ENCODE data around the gene SLC27A1.
"Not testable (repeated sequence)": the region's sequence is repeated elsewhere in the genome, so short reads cannot be mapped to it uniquely, and the experiment has no call there.

SLC27A1 gene

GRCh38 chr19:17515408-17516149 lies 45.3 kb downstream of the SLC27A1 start:
- peaks cover 4 to 10% of the 10 kb centered on the region in 2 donors for H3K9me3 ChIP-seq (ENCODE audit: control insufficient read depth in 2 of 2, low read length in 2 of 2)
- peaks cover 14% of the 10 kb centered on the region for H3K4me1 ChIP-seq (ENCODE audit: control insufficient read depth, insufficient read depth, low read length)
- no peak overlapping the region for H3K27ac ChIP-seq (ENCODE audit: low read length)
- peaks cover 10 to 12% of the 10 kb centered on the region in 2 donors for H3K36me3 ChIP-seq (ENCODE audit: control insufficient read depth in 2 of 2, insufficient read depth in 2 of 2, low read length in 2 of 2)
- H3K27me3 ChIP-seq (ENCODE audit: control insufficient read depth in 1 of 2, insufficient read depth in 2 of 2, low read length in 2 of 2): no peaks in the 10 kb centered on the region
- no peak overlapping the region for H3K4me3 ChIP-seq (ENCODE audit: low read length in 2 of 2)
- no peak overlapping the region for H3K9ac ChIP-seq (ENCODE audit: low read length in 2 of 2)

GRCh38 chr19:17517898-17518297 lies 47.6 kb downstream of the SLC27A1 start:
- Histone ChIP-seq H3K9me3 (ENCODE audit: control insufficient read depth in 2 of 2, low read length in 2 of 2) (peaks cover 4 to 10% of the 10 kb centered on the region in 2 donors), H3K27me3 (ENCODE audit: control insufficient read depth in 1 of 2, insufficient read depth in 2 of 2, low read length in 2 of 2) (no peaks in the 10 kb centered on the region), H3K9ac (ENCODE audit: low read length in 2 of 2) (no peak overlapping the region), H3K4me1 (ENCODE audit: control insufficient read depth, insufficient read depth, low read length) (peaks cover under 1% of the 10 kb centered on the region), H3K4me3 (ENCODE audit: low read length in 2 of 2) (no peak overlapping the region), H3K27ac (ENCODE audit: low read length) (no peak overlapping the region), H3K36me3 (ENCODE audit: control insufficient read depth in 2 of 2, insufficient read depth in 2 of 2, low read length in 2 of 2) (peaks cover 12 to 13% of the 10 kb centered on the region in 2 donors)

GRCh38 chr19:17518654-17519053 lies 48.3 kb downstream of the SLC27A1 start:
- H3K4me1 ChIP-seq (ENCODE audit: control insufficient read depth, insufficient read depth, low read length); H3K27ac ChIP-seq (ENCODE audit: low read length); H3K9ac ChIP-seq (ENCODE audit: low read length in 2 of 2); H3K27me3 ChIP-seq (ENCODE audit: control insufficient read depth in 1 of 2, insufficient read depth in 2 of 2, low read length in 2 of 2); H3K4me3 ChIP-seq (ENCODE audit: low read length in 2 of 2): not testable (repeated sequence)
- Histone ChIP-seq H3K9me3 (ENCODE audit: control insufficient read depth in 2 of 2, low read length in 2 of 2) (peaks cover 4 to 10% of the 10 kb centered on the region in 2 donors), H3K36me3 (ENCODE audit: control insufficient read depth in 2 of 2, insufficient read depth in 2 of 2, low read length in 2 of 2) (peaks cover 12 to 13% of the 10 kb centered on the region in 2 donors)

- H3K4me1 ChIP-seq (ENCODE audit: control insufficient read depth, insufficient read depth, low read length): peaks cover 3% of the 10 kb centered on the region
- H3K9ac ChIP-seq (ENCODE audit: low read length in 2 of 2): no peak overlapping the region
- no peak overlapping the region for H3K4me3 ChIP-seq (ENCODE audit: low read length in 2 of 2)
- H3K9me3 ChIP-seq (ENCODE audit: control insufficient read depth in 2 of 2, low read length in 2 of 2): peaks cover 4 to 13% of the 10 kb centered on the region in 2 donors
- peaks cover under 1 to 4% of the 10 kb centered on the region in 2 donors for H3K27me3 ChIP-seq (ENCODE audit: control insufficient read depth in 1 of 2, insufficient read depth in 2 of 2, low read length in 2 of 2)
- peaks cover 12 to 13% of the 10 kb centered on the region in 2 donors for H3K36me3 ChIP-seq (ENCODE audit: control insufficient read depth in 2 of 2, insufficient read depth in 2 of 2, low read length in 2 of 2)
- no peak overlapping the region for H3K27ac ChIP-seq (ENCODE audit: low read length)
These were observed 49.6 kb downstream of the SLC27A1 start for GRCh38 chr19:17519967-17520366.

- peaks cover 4 to 13% of the 10 kb centered on the region in 2 donors for H3K9me3 ChIP-seq (ENCODE audit: control insufficient read depth in 2 of 2, low read length in 2 of 2)
- H3K27ac ChIP-seq (ENCODE audit: low read length): no peak overlapping the region
- peaks cover 3 to 7% of the 10 kb centered on the region in 2 donors for H3K27me3 ChIP-seq (ENCODE audit: control insufficient read depth in 1 of 2, insufficient read depth in 2 of 2, low read length in 2 of 2)
- no peak overlapping the region for H3K4me3 ChIP-seq (ENCODE audit: low read length in 2 of 2)
- H3K9ac ChIP-seq (ENCODE audit: low read length in 2 of 2): no peak overlapping the region
- peaks cover 3% of the 10 kb centered on the region for H3K4me1 ChIP-seq (ENCODE audit: control insufficient read depth, insufficient read depth, low read length)
- H3K36me3 ChIP-seq (ENCODE audit: control insufficient read depth in 2 of 2, insufficient read depth in 2 of 2, low read length in 2 of 2): peaks cover 12 to 13% of the 10 kb centered on the region in 2 donors
These were observed 50.5 kb downstream of the SLC27A1 start for GRCh38 chr19:17520865-17521264.

GRCh38 chr19:17522988-17523872 lies 52.9 kb downstream of the SLC27A1 start:
- H3K27ac ChIP-seq (ENCODE audit: low read length): no peak overlapping the region
- H3K9me3 ChIP-seq (ENCODE audit: control insufficient read depth in 2 of 2, low read length in 2 of 2): peaks cover 0 to 3% of the 10 kb centered on the region in 2 donors
- H3K9ac ChIP-seq (ENCODE audit: low read length in 2 of 2): no peak overlapping the region
- peaks cover 3% of the 10 kb centered on the region for H3K4me1 ChIP-seq (ENCODE audit: control insufficient read depth, insufficient read depth, low read length)
- H3K4me3 ChIP-seq (ENCODE audit: low read length in 2 of 2): no peak overlapping the region
- H3K27me3 ChIP-seq (ENCODE audit: control insufficient read depth in 1 of 2, insufficient read depth in 2 of 2, low read length in 2 of 2): peaks cover 7 to 8% of the 10 kb centered on the region in 2 donors
- H3K36me3 ChIP-seq (ENCODE audit: control insufficient read depth in 2 of 2, insufficient read depth in 2 of 2, low read length in 2 of 2): peaks cover 3 to 4% of the 10 kb centered on the region in 2 donors

- no peak overlapping the region for H3K27ac ChIP-seq (ENCODE audit: low read length)
- no peak overlapping the region for H3K4me3 ChIP-seq (ENCODE audit: low read length in 2 of 2)
- H3K4me1 ChIP-seq (ENCODE audit: control insufficient read depth, insufficient read depth, low read length): peaks cover 3% of the 10 kb centered on the region
- no peak overlapping the region for H3K9ac ChIP-seq (ENCODE audit: low read length in 2 of 2)
- peaks cover 14 to 19% of the 10 kb centered on the region in 2 donors for H3K27me3 ChIP-seq (ENCODE audit: control insufficient read depth in 1 of 2, insufficient read depth in 2 of 2, low read length in 2 of 2)
- H3K9me3 ChIP-seq (ENCODE audit: control insufficient read depth in 2 of 2, low read length in 2 of 2): peaks cover 0 to 11% of the 10 kb centered on the region in 2 donors
- peaks cover 2 to 3% of the 10 kb centered on the region in 2 donors for H3K36me3 ChIP-seq (ENCODE audit: control insufficient read depth in 2 of 2, insufficient read depth in 2 of 2, low read length in 2 of 2)
These were observed 54.3 kb downstream of the SLC27A1 start for GRCh38 chr19:17524651-17525050.

- peaks cover 0 to 3% of the 10 kb centered on the region in 2 donors for H3K36me3 ChIP-seq (ENCODE audit: control insufficient read depth in 2 of 2, insufficient read depth in 2 of 2, low read length in 2 of 2)
- H3K4me3 ChIP-seq (ENCODE audit: low read length in 2 of 2): no peak overlapping the region
- H3K9me3 ChIP-seq (ENCODE audit: control insufficient read depth in 2 of 2, low read length in 2 of 2): peaks cover 0 to 11% of the 10 kb centered on the region in 2 donors
- no peak overlapping the region for H3K27ac ChIP-seq (ENCODE audit: low read length)
- H3K4me1 ChIP-seq (ENCODE audit: control insufficient read depth, insufficient read depth, low read length): peaks cover 3% of the 10 kb centered on the region
- H3K9ac ChIP-seq (ENCODE audit: low read length in 2 of 2): no peak overlapping the region
- H3K27me3 ChIP-seq (ENCODE audit: control insufficient read depth in 1 of 2, insufficient read depth in 2 of 2, low read length in 2 of 2): peaks cover 15 to 19% of the 10 kb centered on the region in 2 donors
These were observed 54.8 kb downstream of the SLC27A1 start for GRCh38 chr19:17525141-17525540.

GRCh38 chr19:17526922-17527321 lies 56.6 kb downstream of the SLC27A1 start:
- peaks cover 18 to 19% of the 10 kb centered on the region in 2 donors for H3K27me3 ChIP-seq (ENCODE audit: control insufficient read depth in 1 of 2, insufficient read depth in 2 of 2, low read length in 2 of 2)
- no peak overlapping the region for H3K9ac ChIP-seq (ENCODE audit: low read length in 2 of 2)
- H3K4me1 ChIP-seq (ENCODE audit: control insufficient read depth, insufficient read depth, low read length): peaks cover 3% of the 10 kb centered on the region
- peaks cover 0 to 11% of the 10 kb centered on the region in 2 donors for H3K9me3 ChIP-seq (ENCODE audit: control insufficient read depth in 2 of 2, low read length in 2 of 2)
- H3K36me3 ChIP-seq (ENCODE audit: control insufficient read depth in 2 of 2, insufficient read depth in 2 of 2, low read length in 2 of 2): no peaks in the 10 kb centered on the region
- H3K27ac ChIP-seq (ENCODE audit: low read length): no peak overlapping the region
- H3K4me3 ChIP-seq (ENCODE audit: low read length in 2 of 2): no peak overlapping the region

GRCh38 chr19:17527326-17527725 lies 57.0 kb downstream of the SLC27A1 start:
- Histone ChIP-seq H3K27ac (ENCODE audit: low read length) (no peak overlapping the region), H3K27me3 (ENCODE audit: control insufficient read depth in 1 of 2, insufficient read depth in 2 of 2, low read length in 2 of 2) (peaks cover 18 to 19% of the 10 kb centered on the region in 2 donors), H3K4me1 (ENCODE audit: control insufficient read depth, insufficient read depth, low read length) (peaks cover 3% of the 10 kb centered on the region), H3K4me3 (ENCODE audit: low read length in 2 of 2) (no peak overlapping the region), H3K36me3 (ENCODE audit: control insufficient read depth in 2 of 2, insufficient read depth in 2 of 2, low read length in 2 of 2) (no peaks in the 10 kb centered on the region), H3K9me3 (ENCODE audit: control insufficient read depth in 2 of 2, low read length in 2 of 2) (peaks cover 0 to 11% of the 10 kb centered on the region in 2 donors), H3K9ac (ENCODE audit: low read length in 2 of 2) (no peak overlapping the region)
